Osteoblast (primary cell): Measurements from ENCODE around the gene NACA. TPM values are rescaled to one million over a fixed set of nuclear protein-coding genes. Genes with fewer than 3 reads are reported as not detected.
A peak's percentile ranks its signal among the peaks of the same experiment; 100 is the strongest.
"Not testable (repeated sequence)": the region's sequence is repeated elsewhere in the genome, so short reads cannot be mapped to it uniquely, and the experiment has no call there.

Experiments used
- DNase-seq: peaks from one replicate; pipeline ENCODE4 v3.0.0; 2011; ENCODE audit warnings: low spot score, mixed read lengths; ENCODE audit not compliant: insufficient read length; ENCODE audit errors: missing footprints
- H2AFZ ChIP-seq: 2 replicates; pipeline ENCODE4 v1.6.0; 2011; ENCODE audit warnings: mild to moderate bottlenecking, low read length
- H3K27ac ChIP-seq: 2 replicates; pipeline ENCODE4 v1.5.1; 2011; ENCODE audit warnings: mild to moderate bottlenecking, low read depth, low read length, moderate library complexity
- H3K27me3 ChIP-seq: 2 replicates; pipeline ENCODE4 v1.6.0; 2012; ENCODE audit warnings: mild to moderate bottlenecking, control low read depth, inconsistent platforms, low read length, moderate library complexity; ENCODE audit not compliant: insufficient read depth
- H3K36me3 ChIP-seq: 2 replicates; pipeline ENCODE4 v1.5.1; 2011; ENCODE audit warnings: mild to moderate bottlenecking, low read length, control low read depth, moderate library complexity; ENCODE audit not compliant: insufficient read depth
- H3K4me1 ChIP-seq: 2 replicates; pipeline ENCODE4 v1.5.1; 2011; ENCODE audit warnings: mild to moderate bottlenecking, low read length, control low read depth, moderate library complexity; ENCODE audit not compliant: insufficient read depth
- H3K4me2 ChIP-seq: 2 replicates; pipeline ENCODE4 v1.6.0; 2011; ENCODE audit warnings: mild to moderate bottlenecking, low read length; ENCODE audit not compliant: insufficient read depth
- H3K4me3 ChIP-seq: fragments of 200-600 bp; sonication (generic); 3 replicates; pipeline ENCODE4 v1.5.1; 2012; ENCODE audit warnings: mild to moderate bottlenecking, low read length, inconsistent platforms; ENCODE audit not compliant: insufficient read depth
- H3K79me2 ChIP-seq: 2 replicates; pipeline ENCODE4 v1.6.0; 2012; ENCODE audit warnings: mild to moderate bottlenecking, low read length, control low read depth, inconsistent platforms; ENCODE audit not compliant: insufficient read depth
- H3K9me3 ChIP-seq: 2 replicates; pipeline ENCODE4 v1.5.1; 2011; ENCODE audit warnings: low read depth, low read length, control low read depth
- H4K20me1 ChIP-seq: 2 replicates; pipeline ENCODE4 v1.6.0; 2012; ENCODE audit warnings: mild to moderate bottlenecking, low read length, control low read depth; ENCODE audit not compliant: insufficient read depth
- total RNA-seq: library from RNA; depleted of rRNA; stranded (reverse); fragments of >200 nt; gene quantifications from 2 replicates; pipeline ENCODE4 v1.2.3, GENCODE V29; 2012
- TF ChIP-seq, protein P1 (sequence below): IDR thresholded peaks from 2 replicates; pipeline ENCODE4 v1.5.1; 2011; ENCODE audit warnings: mild to moderate bottlenecking, low read depth, low read length, moderate library complexity; ENCODE audit errors: extremely low read depth

NACA gene
- total RNA-seq, 1 donor = 845 TPM

DNA sequence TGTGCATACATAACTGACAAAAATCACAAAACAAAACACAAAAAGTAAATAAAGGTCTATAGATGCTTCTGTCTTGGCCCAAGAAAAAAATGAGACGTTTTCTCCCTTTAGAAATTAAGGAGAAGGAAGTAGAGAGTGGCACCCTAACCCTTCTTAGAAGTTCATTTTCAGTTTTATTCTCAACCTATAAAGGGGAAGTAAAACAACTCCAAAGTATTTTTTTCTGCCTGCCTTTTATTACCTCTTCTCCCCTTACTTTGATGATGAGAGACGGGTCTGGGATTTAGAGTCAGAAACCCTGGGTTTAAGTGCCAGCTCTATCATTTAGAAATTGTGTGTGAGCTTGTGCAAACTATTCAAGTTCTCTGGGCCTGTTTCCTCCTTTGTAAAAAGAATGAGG lies 24.3 kb upstream of the NACA start:
- Histone ChIP-seq H2AFZ (no peak overlapping the region), H3K4me2 (no peak overlapping the region), H4K20me1 (no peaks in the 10 kb centered on the region), H3K4me1 (peaks cover 6% of the 10 kb centered on the region), H3K27me3 (no peaks in the 10 kb centered on the region), H3K27ac (no peak overlapping the region), H3K36me3 (peaks cover 5% of the 10 kb centered on the region), H3K79me2 (no peaks in the 10 kb centered on the region), H3K4me3 (no peak overlapping the region), H3K9me3 (no peaks in the 10 kb centered on the region)
- TF ChIP-seq, protein P1, sequence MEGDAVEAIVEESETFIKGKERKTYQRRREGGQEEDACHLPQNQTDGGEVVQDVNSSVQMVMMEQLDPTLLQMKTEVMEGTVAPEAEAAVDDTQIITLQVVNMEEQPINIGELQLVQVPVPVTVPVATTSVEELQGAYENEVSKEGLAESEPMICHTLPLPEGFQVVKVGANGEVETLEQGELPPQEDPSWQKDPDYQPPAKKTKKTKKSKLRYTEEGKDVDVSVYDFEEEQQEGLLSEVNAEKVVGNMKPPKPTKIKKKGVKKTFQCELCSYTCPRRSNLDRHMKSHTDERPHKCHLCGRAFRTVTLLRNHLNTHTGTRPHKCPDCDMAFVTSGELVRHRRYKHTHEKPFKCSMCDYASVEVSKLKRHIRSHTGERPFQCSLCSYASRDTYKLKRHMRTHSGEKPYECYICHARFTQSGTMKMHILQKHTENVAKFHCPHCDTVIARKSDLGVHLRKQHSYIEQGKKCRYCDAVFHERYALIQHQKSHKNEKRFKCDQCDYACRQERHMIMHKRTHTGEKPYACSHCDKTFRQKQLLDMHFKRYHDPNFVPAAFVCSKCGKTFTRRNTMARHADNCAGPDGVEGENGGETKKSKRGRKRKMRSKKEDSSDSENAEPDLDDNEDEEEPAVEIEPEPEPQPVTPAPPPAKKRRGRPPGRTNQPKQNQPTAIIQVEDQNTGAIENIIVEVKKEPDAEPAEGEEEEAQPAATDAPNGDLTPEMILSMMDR = no peak
- no peak for DNase-seq

GRCh38 chr12:56728139-56728861 lies 3.2 kb upstream of the NACA start:
- peaks cover 7% of the 10 kb centered on the region for H3K36me3 ChIP-seq
- H3K4me3 ChIP-seq = no peak overlapping the region
- H4K20me1 ChIP-seq = peaks cover 11% of the 10 kb centered on the region
- no peaks in the 10 kb centered on the region for H3K27me3 ChIP-seq
- no peak overlapping the region for H3K27ac ChIP-seq
- TF ChIP-seq, protein P1 = no peak
- H2AFZ ChIP-seq = no peak overlapping the region
- peaks cover 19% of the 10 kb centered on the region for H3K79me2 ChIP-seq
- peaks cover 5% of the 10 kb centered on the region for H3K4me1 ChIP-seq
- DNase-seq = no peak
- H3K4me2 ChIP-seq = no peak overlapping the region
- no peaks in the 10 kb centered on the region for H3K9me3 ChIP-seq

GRCh38 chr12:56726196-56726675 lies 1.1 kb upstream of the NACA start:
- H3K4me2 ChIP-seq = peak overlapping the region; percentile 98
- not testable (repeated sequence) for H3K27me3 ChIP-seq, H3K9me3 ChIP-seq, DNase-seq
- peaks cover 23% of the 10 kb centered on the region for H3K36me3 ChIP-seq
- H3K79me2 ChIP-seq = peaks cover 39% of the 10 kb centered on the region
- peak overlapping the region; percentile 98 for H2AFZ ChIP-seq
- H3K4me1 ChIP-seq = peaks cover 26% of the 10 kb centered on the region
- peak overlapping the region; percentile 98 for H3K27ac ChIP-seq
- H4K20me1 ChIP-seq = peaks cover 31% of the 10 kb centered on the region
- H3K4me3 ChIP-seq = peak overlapping the region; percentile 100

DNA sequence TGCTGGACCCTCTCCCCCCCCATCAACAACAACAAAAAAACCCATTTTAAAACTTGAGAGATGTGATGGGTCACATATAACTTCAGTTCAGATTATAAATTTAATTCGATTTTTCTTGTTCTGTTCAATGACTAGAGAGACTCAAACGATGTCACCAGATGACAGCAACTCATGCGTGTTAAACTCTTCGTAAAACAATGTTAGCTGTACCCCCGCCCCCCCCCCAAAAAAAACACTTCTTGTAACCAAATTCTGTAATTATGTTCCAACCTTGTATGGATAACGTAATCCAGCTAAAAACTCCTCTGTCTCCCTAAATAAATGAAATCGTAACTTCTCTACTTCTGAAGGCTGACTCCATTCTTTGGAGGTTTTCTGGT lies 614 bp upstream of the NACA start:
- peaks cover 31% of the 10 kb centered on the region for H3K4me1 ChIP-seq
- DNase-seq = no peak

More for the DNA sequence above, 614 bp upstream of the NACA start:
- Histone ChIP-seq H3K4me2 (peak overlapping the region; percentile 98), H3K79me2 (peaks cover 45% of the 10 kb centered on the region), H2AFZ (peak overlapping the region; percentile 98), H3K27me3 (no peaks in the 10 kb centered on the region), H3K36me3 (peaks cover 23% of the 10 kb centered on the region), H3K9me3 (no peaks in the 10 kb centered on the region), H4K20me1 (peaks cover 36% of the 10 kb centered on the region), H3K4me3 (peak overlapping the region; percentile 100), H3K27ac (peak overlapping the region; percentile 98)
- TF ChIP-seq, protein P1 = no peak
